Measurements from ENCODE around the gene FAM120B. TPM values are rescaled to one million over a fixed set of nuclear protein-coding genes. Genes with fewer than 3 reads are reported as not detected.

The FAM120B gene
- polyA plus RNA-seq, 1 experiment = 8.8 TPM

DNA sequence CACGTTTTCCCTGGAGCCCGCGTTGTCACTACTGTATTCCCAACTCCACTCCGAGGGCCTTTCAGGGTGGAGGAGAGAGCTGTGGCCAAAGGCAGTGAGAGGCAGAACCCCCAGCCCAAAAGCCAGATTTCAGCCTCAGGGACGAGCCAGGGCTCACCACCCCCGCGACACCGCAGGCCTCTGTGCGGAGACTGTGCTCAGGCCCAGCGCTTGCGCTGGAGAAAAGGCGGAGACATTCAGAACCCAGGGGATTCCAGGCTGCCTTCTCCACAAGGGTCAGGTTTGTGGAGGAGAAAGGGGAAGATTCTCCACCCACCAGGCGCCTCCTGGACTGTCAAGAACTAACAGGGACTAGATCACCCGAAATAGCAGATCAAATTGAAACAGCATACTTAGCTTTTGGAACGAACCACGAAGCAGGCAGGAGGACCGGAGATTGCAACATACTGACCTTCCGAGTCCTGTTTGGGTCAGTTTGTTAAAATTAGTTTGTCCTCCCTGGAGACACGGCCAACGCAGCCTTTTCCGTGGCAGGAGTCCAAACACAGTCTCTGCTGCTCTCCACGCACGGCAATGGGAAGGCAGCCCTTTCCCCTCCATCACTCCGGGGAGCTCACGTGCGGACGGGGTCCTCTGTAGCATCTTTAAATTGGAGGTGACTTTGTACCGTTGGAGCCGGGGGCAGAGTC, 30.0 kb upstream of the FAM120B start:
- peaks cover 1% of the 10 kb centered on the region; the same call in 1 of the 2 replicates for H3K27me3 ChIP-seq (ENCODE audit: control insufficient read depth, insufficient read depth, low read length)
- CTCF ChIA-PET = no interaction called here
- TF ChIP-seq, protein P1, sequence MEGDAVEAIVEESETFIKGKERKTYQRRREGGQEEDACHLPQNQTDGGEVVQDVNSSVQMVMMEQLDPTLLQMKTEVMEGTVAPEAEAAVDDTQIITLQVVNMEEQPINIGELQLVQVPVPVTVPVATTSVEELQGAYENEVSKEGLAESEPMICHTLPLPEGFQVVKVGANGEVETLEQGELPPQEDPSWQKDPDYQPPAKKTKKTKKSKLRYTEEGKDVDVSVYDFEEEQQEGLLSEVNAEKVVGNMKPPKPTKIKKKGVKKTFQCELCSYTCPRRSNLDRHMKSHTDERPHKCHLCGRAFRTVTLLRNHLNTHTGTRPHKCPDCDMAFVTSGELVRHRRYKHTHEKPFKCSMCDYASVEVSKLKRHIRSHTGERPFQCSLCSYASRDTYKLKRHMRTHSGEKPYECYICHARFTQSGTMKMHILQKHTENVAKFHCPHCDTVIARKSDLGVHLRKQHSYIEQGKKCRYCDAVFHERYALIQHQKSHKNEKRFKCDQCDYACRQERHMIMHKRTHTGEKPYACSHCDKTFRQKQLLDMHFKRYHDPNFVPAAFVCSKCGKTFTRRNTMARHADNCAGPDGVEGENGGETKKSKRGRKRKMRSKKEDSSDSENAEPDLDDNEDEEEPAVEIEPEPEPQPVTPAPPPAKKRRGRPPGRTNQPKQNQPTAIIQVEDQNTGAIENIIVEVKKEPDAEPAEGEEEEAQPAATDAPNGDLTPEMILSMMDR (IDR thresholded peaks at IDR 0.05; ENCODE audit: insufficient read depth, low read depth, low read length) = no peak
- no peaks in the 10 kb centered on the region for H3K36me3 ChIP-seq (ENCODE audit: control insufficient read depth, insufficient read depth, low read length)
- H3K4me3 ChIP-seq (ENCODE audit: low read depth, low read length) = no peak overlapping the region
- POLR2A ChIA-PET = no interaction called here
- no peak for DNase-seq (ENCODE audit: low read depth)

DNA sequence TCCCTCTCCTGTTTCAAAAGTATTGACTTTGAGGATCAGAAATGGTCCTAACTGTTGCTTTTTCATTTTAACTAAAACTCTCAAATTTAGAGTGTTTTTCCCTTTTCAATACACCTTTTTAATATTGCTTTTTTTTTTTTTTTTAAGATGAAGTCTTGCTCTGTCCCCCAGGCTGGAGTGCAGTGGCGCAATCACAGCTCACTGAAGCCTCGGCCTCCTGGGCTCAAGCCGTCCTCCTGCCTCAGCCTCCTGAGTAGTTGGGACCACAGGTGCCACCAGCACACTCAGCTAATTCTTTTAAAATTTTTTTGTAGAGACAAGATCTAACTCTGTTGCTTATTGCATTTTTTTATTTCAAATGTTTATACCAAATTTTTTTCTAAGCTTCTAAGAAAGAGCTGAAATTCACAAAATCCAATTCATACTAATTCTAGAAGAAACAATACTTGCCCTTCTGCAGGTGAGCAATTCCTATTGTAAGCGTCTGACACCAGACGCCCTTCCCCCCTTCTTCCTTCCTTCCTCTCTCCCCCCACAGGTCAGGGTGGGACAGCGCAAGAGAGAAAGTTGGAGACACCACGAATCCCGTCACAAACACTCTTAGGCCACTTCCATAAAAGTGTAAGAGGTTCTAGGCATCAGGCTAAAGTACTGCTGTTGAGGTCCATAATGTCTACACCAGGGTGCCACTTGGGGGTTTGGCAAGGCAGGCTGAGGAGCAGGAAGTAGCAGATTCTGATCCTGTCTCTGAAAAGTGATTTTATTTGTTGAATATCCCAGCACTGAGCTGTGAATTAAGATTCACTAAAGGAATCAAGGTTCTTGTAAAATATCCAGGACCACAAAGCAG, 28.4 kb upstream of the FAM120B start:
- DNase-seq (ENCODE audit: low read depth) = no peak
- CTCF ChIA-PET = interaction anchor here (0.6 kb wide), 1 partner anchor 8 kb away, joined by 3 read pairs; no protein-coding TSS in a partner anchor
- POLR2A ChIA-PET = no interaction called here

DNA sequence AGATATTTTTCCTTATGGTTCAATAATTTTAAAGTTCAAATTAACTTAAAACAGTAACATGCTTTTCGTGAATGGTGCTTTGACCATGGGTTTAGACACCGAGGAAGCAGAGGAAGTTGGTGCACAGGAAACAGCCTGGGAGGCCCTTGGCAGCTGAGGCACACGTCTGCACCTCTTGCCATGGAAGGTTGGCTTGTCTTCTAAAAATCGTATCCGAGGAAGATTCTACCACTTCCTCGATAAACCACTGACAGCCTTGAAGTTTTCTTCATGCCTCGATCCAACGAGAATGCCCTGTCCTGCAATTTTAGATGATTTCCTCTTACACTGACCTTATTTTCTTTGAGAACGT, 27.8 kb upstream of the FAM120B start:
- POLR2A ChIA-PET = no interaction called here
- no peak overlapping the region for H3K4me3 ChIP-seq (ENCODE audit: low read depth, low read length)
- H3K36me3 ChIP-seq (ENCODE audit: control insufficient read depth, insufficient read depth, low read length) = no peaks in the 10 kb centered on the region
- H3K27me3 ChIP-seq (ENCODE audit: control insufficient read depth, insufficient read depth, low read length) = peaks cover 1% of the 10 kb centered on the region; the same call in 1 of the 2 replicates
- CTCF ChIA-PET = interaction anchor here (0.6 kb wide), 1 partner anchor 9 kb away, joined by 3 read pairs; no protein-coding TSS in a partner anchor
- DNase-seq (ENCODE audit: low read depth) = no peak
- TF ChIP-seq, protein P1 (IDR thresholded peaks at IDR 0.05; ENCODE audit: insufficient read depth, low read depth, low read length) = no peak

More for the DNA sequence above, 28.4 kb upstream of the FAM120B start:
- TF ChIP-seq, protein P1 (IDR thresholded peaks at IDR 0.05; ENCODE audit: insufficient read depth, low read depth, low read length) = no peak
- peaks cover 1% of the 10 kb centered on the region; the same call in 1 of the 2 replicates for H3K27me3 ChIP-seq (ENCODE audit: control insufficient read depth, insufficient read depth, low read length)
- no peak overlapping the region for H3K4me3 ChIP-seq (ENCODE audit: low read depth, low read length)
- H3K36me3 ChIP-seq (ENCODE audit: control insufficient read depth, insufficient read depth, low read length) = no peaks in the 10 kb centered on the region

DNA sequence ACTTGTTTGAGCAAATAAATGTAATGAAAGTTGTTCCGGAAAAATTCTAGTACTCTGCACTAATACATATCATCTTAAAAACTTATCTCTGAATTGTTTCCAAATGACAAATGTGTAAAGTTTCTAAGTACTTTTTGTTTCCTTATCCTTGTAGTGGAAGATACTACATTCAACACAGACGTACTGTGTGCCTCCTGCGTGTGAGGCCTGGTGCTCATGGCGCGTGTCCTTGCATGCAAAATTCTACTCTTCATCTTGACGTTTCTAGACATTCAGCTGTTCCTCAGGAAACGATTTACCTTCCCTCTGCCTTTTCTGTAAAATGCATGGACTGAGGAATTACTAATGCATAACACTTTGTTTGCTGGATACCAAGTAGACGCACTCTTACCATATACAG, 27.1 kb upstream of the FAM120B start:
- DNase-seq (ENCODE audit: low read depth) = no peak
- POLR2A ChIA-PET = no interaction called here
- CTCF ChIA-PET = no interaction called here

More for the DNA sequence above, 27.1 kb upstream of the FAM120B start:
- Histone ChIP-seq H3K27me3 (ENCODE audit: control insufficient read depth, insufficient read depth, low read length) (peaks cover 1% of the 10 kb centered on the region; the same call in 1 of the 2 replicates), H3K36me3 (ENCODE audit: control insufficient read depth, insufficient read depth, low read length) (no peaks in the 10 kb centered on the region), H3K4me3 (ENCODE audit: low read depth, low read length) (no peak overlapping the region)
- TF ChIP-seq, protein P1 (IDR thresholded peaks at IDR 0.05; ENCODE audit: insufficient read depth, low read depth, low read length) = no peak
